IMR-90 (cell line): ENCODE results near the gene APOL2.

ENCODE experiments used
- CEBPB ChIP-seq: IDR thresholded peaks from 2 replicates; pipeline ENCODE4 v1.6.1; 2012; ENCODE audit warnings: low read depth, low read length, improper control_type of control experiment
- CHD1 ChIP-seq: IDR thresholded peaks from 2 replicates; pipeline ENCODE4 v1.6.1; 2012; ENCODE audit warnings: low read depth, low read length, improper control_type of control experiment
- FOS ChIP-seq: fragments of 150-350 bp; IDR thresholded peaks from 2 replicates; pipeline ENCODE4 v1.6.1; 2016; ENCODE audit warnings: low read depth, low read length
- MAFK ChIP-seq: IDR thresholded peaks from 2 replicates; pipeline ENCODE4 v1.6.1; 2012; ENCODE audit warnings: low read depth, low read length, improper control_type of control experiment
- MXI1 ChIP-seq: IDR thresholded peaks from 2 replicates; pipeline ENCODE4 v1.6.1; 2012; ENCODE audit warnings: low read depth, mild to moderate bottlenecking, low read length, moderate library complexity, borderline replicate concordance
- NFE2L2 ChIP-seq: fragments of 150-350 bp; IDR thresholded peaks from 2 replicates; pipeline ENCODE4 v1.6.1; 2016; ENCODE audit warnings: low read depth, mild to moderate bottlenecking, low read length
- POLR2A ChIP-seq: IDR thresholded peaks from 2 replicates; pipeline ENCODE4 v1.6.1; 2012; ENCODE audit warnings: mild to moderate bottlenecking, low read depth, low read length
- RAD21 ChIP-seq: IDR thresholded peaks from 2 replicates; pipeline ENCODE4 v1.6.1; 2012; ENCODE audit warnings: low read length, improper control_type of control experiment
- RCOR1 ChIP-seq: IDR thresholded peaks from 2 replicates; pipeline ENCODE4 v1.6.1; 2012; ENCODE audit warnings: mild to moderate bottlenecking, low read length, improper control_type of control experiment; ENCODE audit not compliant: insufficient replicate concordance
- RFX5 ChIP-seq: IDR thresholded peaks from 2 replicates; pipeline ENCODE4 v1.8.0; 2012; ENCODE audit warnings: low read depth, mild to moderate bottlenecking, low read length, moderate library complexity
- SMC3 ChIP-seq: fragments of 150-350 bp; IDR thresholded peaks from 2 replicates; pipeline ENCODE4 v1.6.1; 2016; ENCODE audit warnings: low read depth, mild to moderate bottlenecking, antibody characterized with exemption, low read length, moderate library complexity
- TF ChIP-seq, protein P1 (sequence below): conservative IDR thresholded peaks from 2 replicates; pipeline ENCODE4 v1.5.1; 2012; ENCODE audit warnings: mild to moderate bottlenecking, low read depth, low read length, improper control_type of control experiment

GRCh38 chr22:36249160-36249559, 9.8 kb upstream of the APOL2 start:
- no peak for TF ChIP-seq POLR2A
- no peak for TF ChIP-seq RCOR1
- no peak for TF ChIP-seq CEBPB
- TF ChIP-seq, protein P1, sequence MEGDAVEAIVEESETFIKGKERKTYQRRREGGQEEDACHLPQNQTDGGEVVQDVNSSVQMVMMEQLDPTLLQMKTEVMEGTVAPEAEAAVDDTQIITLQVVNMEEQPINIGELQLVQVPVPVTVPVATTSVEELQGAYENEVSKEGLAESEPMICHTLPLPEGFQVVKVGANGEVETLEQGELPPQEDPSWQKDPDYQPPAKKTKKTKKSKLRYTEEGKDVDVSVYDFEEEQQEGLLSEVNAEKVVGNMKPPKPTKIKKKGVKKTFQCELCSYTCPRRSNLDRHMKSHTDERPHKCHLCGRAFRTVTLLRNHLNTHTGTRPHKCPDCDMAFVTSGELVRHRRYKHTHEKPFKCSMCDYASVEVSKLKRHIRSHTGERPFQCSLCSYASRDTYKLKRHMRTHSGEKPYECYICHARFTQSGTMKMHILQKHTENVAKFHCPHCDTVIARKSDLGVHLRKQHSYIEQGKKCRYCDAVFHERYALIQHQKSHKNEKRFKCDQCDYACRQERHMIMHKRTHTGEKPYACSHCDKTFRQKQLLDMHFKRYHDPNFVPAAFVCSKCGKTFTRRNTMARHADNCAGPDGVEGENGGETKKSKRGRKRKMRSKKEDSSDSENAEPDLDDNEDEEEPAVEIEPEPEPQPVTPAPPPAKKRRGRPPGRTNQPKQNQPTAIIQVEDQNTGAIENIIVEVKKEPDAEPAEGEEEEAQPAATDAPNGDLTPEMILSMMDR = no peak
- no peak for TF ChIP-seq MXI1
- TF ChIP-seq MAFK = no peak
- no peak for TF ChIP-seq SMC3
- no peak for TF ChIP-seq NFE2L2
- TF ChIP-seq FOS = no peak
- TF ChIP-seq CHD1 = no peak
- TF ChIP-seq RFX5 = no peak
- no peak for TF ChIP-seq RAD21
